Neural cell (in vitro differentiated cells): Measurements from ENCODE around the gene COL4A2. TPM values are rescaled to one million over a fixed set of nuclear protein-coding genes. Genes with fewer than 3 reads are reported as not detected.

Source experiments
- H2AFZ ChIP-seq: fragments of 200-600, 300-800 bp; sonication (generic), shearing (Covaris generic); 2 replicates; pipeline ENCODE4 v1.6.0; 2014; ENCODE audit warnings: low read depth, mild to moderate bottlenecking, antibody characterized with exemption, low read length, moderate library complexity
- H3F3A ChIP-seq: fragments of 200-600 bp; shearing (Covaris generic); 2 replicates; pipeline ENCODE4 v1.6.1; 2016; ENCODE audit warnings: mild to moderate bottlenecking, moderate library complexity, mixed read lengths, antibody characterized with exemption, low read length; ENCODE audit not compliant: insufficient read depth, poor library complexity, severe bottlenecking
- H3K27ac ChIP-seq: fragments of 200-600, 300-800 bp; sonication (generic), shearing (Covaris generic); 2 replicates; pipeline ENCODE4 v1.5.1; 2014; ENCODE audit warnings: mild to moderate bottlenecking, low read length, moderate library complexity
- H3K27me3 ChIP-seq: fragments of 300-800, 200-600 bp; sonication (generic), shearing (Covaris generic); 2 replicates; pipeline ENCODE4 v1.6.0; 2014; ENCODE audit warnings: mild to moderate bottlenecking, low read depth, low read length, moderate library complexity; ENCODE audit not compliant: insufficient read depth
- H3K36me3 ChIP-seq: fragments of 300-800, 200-600 bp; sonication (generic), shearing (Covaris generic); 2 replicates; pipeline ENCODE4 v1.5.1; 2014; ENCODE audit warnings: mild to moderate bottlenecking, antibody characterized with exemption, low read length, moderate library complexity; ENCODE audit not compliant: insufficient read depth
- H3K4me2 ChIP-seq: fragments of 300-800, 200-600 bp; sonication (generic), shearing (Covaris generic); 2 replicates; pipeline ENCODE4 v1.6.0; 2014; ENCODE audit warnings: mild to moderate bottlenecking, low read length
- H3K4me3 ChIP-seq: fragments of 300-800, 200-600 bp; sonication (generic), shearing (Covaris generic); 2 replicates; pipeline ENCODE4 v1.5.1; 2014; ENCODE audit warnings: mild to moderate bottlenecking, low read length, moderate library complexity
- H3K79me2 ChIP-seq: fragments of 200-600 bp; shearing (Covaris generic); replicated peaks from 2 replicates; pipeline ENCODE4 v1.6.0; 2014; ENCODE audit warnings: mild to moderate bottlenecking, low read length, moderate library complexity; ENCODE audit not compliant: insufficient read depth
- H3K9ac ChIP-seq: fragments of 300-800, 200-600 bp; sonication (generic), shearing (Covaris generic); 2 replicates; pipeline ENCODE4 v1.6.1; 2016; ENCODE audit warnings: mild to moderate bottlenecking, low read length, mixed read lengths
- H3K9me2 ChIP-seq: fragments of 200-600 bp; shearing (Covaris generic); 2 replicates; pipeline ENCODE4 v1.6.1; 2016; ENCODE audit warnings: mild to moderate bottlenecking, low read length, mixed read lengths; ENCODE audit not compliant: insufficient read depth
- H3K9me3 ChIP-seq: fragments of 200-600, 300-800 bp; sonication (generic), shearing (Covaris generic); 2 replicates; pipeline ENCODE4 v1.6.1; 2016; ENCODE audit warnings: mild to moderate bottlenecking, mixed run types, low read length, moderate library complexity, mixed read lengths
- H4K20me1 ChIP-seq: fragments of 200-600 bp; shearing (Covaris generic); 2 replicates; pipeline ENCODE4 v1.6.1; 2016; ENCODE audit warnings: mild to moderate bottlenecking, mixed run types; ENCODE audit not compliant: insufficient read depth
- CTCF ChIP-seq: fragments of 450-650 bp; IDR thresholded peaks from 2 replicates; pipeline ENCODE4 v1.5.1; 2014; ENCODE audit warnings: antibody characterized with exemption, mild to moderate bottlenecking, moderate library complexity; ENCODE audit not compliant: poor library complexity, severe bottlenecking
- EP300 ChIP-seq: fragments of 450-650 bp; conservative IDR thresholded peaks from 2 replicates; pipeline ENCODE4 v1.6.1; 2014; ENCODE audit warnings: antibody characterized with exemption, mild to moderate bottlenecking, moderate library complexity; ENCODE audit not compliant: poor library complexity, severe bottlenecking
- EZH2 ChIP-seq: fragments of 200-600, 300-800 bp; shearing (Covaris generic), sonication (generic); IDR thresholded peaks from 2 replicates; pipeline ENCODE4 v1.6.1; 2014; ENCODE audit warnings: antibody characterized with exemption, low read length, borderline replicate concordance, mild to moderate bottlenecking; ENCODE audit not compliant: insufficient read depth, poor library complexity, severe bottlenecking
- MXI1 ChIP-seq: fragments of 450-650 bp; conservative IDR thresholded peaks from 2 replicates; pipeline ENCODE4 v1.6.1; 2014; ENCODE audit warnings: antibody characterized with exemption, mild to moderate bottlenecking; ENCODE audit not compliant: poor library complexity, severe bottlenecking
- POLR2AphosphoS5 ChIP-seq: IDR thresholded peaks from 2 replicates; pipeline ENCODE4 v1.6.1; 2012
- RAD21 ChIP-seq: fragments of 450-650 bp; conservative IDR thresholded peaks from 2 replicates; pipeline ENCODE4 v1.6.1; 2014; ENCODE audit warnings: antibody characterized with exemption, mild to moderate bottlenecking, moderate library complexity
- REST ChIP-seq: IDR thresholded peaks from 2 replicates; pipeline ENCODE4 v1.6.1; 2012; ENCODE audit warnings: borderline replicate concordance
- SMC3 ChIP-seq: fragments of 450-650 bp; conservative IDR thresholded peaks from 2 replicates; pipeline ENCODE4 v1.6.1; 2014; ENCODE audit warnings: antibody characterized with exemption, mild to moderate bottlenecking, moderate library complexity; ENCODE audit not compliant: poor library complexity
- TAF1 ChIP-seq: IDR thresholded peaks from 2 replicates; pipeline ENCODE4 v1.6.1; 2012; ENCODE audit warnings: low read depth
- polyA plus RNA-seq: library from polyadenylated mRNA; depleted of rRNA; stranded (reverse); fragments of >200 nt; gene quantifications from 2 replicates; pipeline ENCODE4 v1.2.3, GENCODE V29; 2014

COL4A2 gene
- polyA plus RNA-seq, 1 donor from 2014 or later = 30.8 TPM

GRCh38 chr13:110374431-110375370 lies 67.6 kb downstream of the COL4A2 start:
- Histone ChIP-seq H3K9ac (no peak overlapping the region), H3K36me3 (no peaks in the 10 kb centered on the region), H3K27me3 (no peaks in the 10 kb centered on the region), H3K4me3 (no peak overlapping the region), H3K4me2 (no peak overlapping the region), H3K9me2 (no peaks in the 10 kb centered on the region), H3K79me2 (no peaks in the 10 kb centered on the region), H4K20me1 (no peaks in the 10 kb centered on the region), H3K27ac (no peak overlapping the region), H2AFZ (no peak overlapping the region), H3F3A (no peaks in the 10 kb centered on the region), H3K9me3 (no peaks in the 10 kb centered on the region)
- TF ChIP-seq EZH2 = no peak

- Histone ChIP-seq H4K20me1 (no peaks in the 10 kb centered on the region), H3K27ac (no peak overlapping the region), H3K9me2 (no peaks in the 10 kb centered on the region), H3K4me3 (no peak overlapping the region), H3K36me3 (no peaks in the 10 kb centered on the region), H3K79me2 (no peaks in the 10 kb centered on the region), H3F3A (no peaks in the 10 kb centered on the region), H3K9ac (no peak overlapping the region), H3K4me2 (no peak overlapping the region), H3K9me3 (no peaks in the 10 kb centered on the region), H2AFZ (no peak overlapping the region), H3K27me3 (no peaks in the 10 kb centered on the region)
- TF ChIP-seq POLR2AphosphoS5 (no peak), TAF1 (no peak), REST (no peak), SMC3 (no peak), EZH2 (no peak), RAD21 (no peak)
These were observed 69.0 kb downstream of the COL4A2 start for GRCh38 chr13:110376120-110376519.

- H3K4me2 ChIP-seq = no peak overlapping the region
- no peak overlapping the region for H3K27ac ChIP-seq
- H3K27me3 ChIP-seq = no peaks in the 10 kb centered on the region
- no peak overlapping the region for H2AFZ ChIP-seq
- no peaks in the 10 kb centered on the region for H3F3A ChIP-seq
- H3K4me3 ChIP-seq = no peak overlapping the region
- H3K9ac ChIP-seq = no peak overlapping the region
- H3K9me3 ChIP-seq = no peaks in the 10 kb centered on the region
- TF ChIP-seq EZH2 (no peak), TAF1 (no peak), REST (no peak), MXI1 (no peak), RAD21 (no peak), EP300 (no peak), SMC3 (no peak), POLR2AphosphoS5 (no peak), CTCF (no peak)
- H3K9me2 ChIP-seq = no peaks in the 10 kb centered on the region
- no peaks in the 10 kb centered on the region for H4K20me1 ChIP-seq
- H3K36me3 ChIP-seq = no peaks in the 10 kb centered on the region
- no peaks in the 10 kb centered on the region for H3K79me2 ChIP-seq
These were observed 70.2 kb downstream of the COL4A2 start for GRCh38 chr13:110377178-110377825.
